ENCODE measurements around the gene E4F1.

The E4F1 gene

GRCh38 chr16:2207872-2208271, 15.5 kb upstream of the E4F1 start:
- DNase-seq: no peak

- DNase-seq: peak; percentile 73
These were observed 15.1 kb upstream of the E4F1 start for GRCh38 chr16:2208308-2208707.

GRCh38 chr16:2208772-2209171, 14.6 kb upstream of the E4F1 start:
- no peak for DNase-seq

- no peak for DNase-seq
These were observed 14.0 kb upstream of the E4F1 start for GRCh38 chr16:2209258-2210008.

- no peak for DNase-seq
These were observed 13.4 kb upstream of the E4F1 start for GRCh38 chr16:2210009-2210332.

- no peak for DNase-seq
These were observed 12.7 kb upstream of the E4F1 start, which contains the start of gene BRICD5 for GRCh38 chr16:2210386-2211365. Gene BRICD5, minus strand, starts transcription at chr16:2210863. Its CDS starts 30 bp downstream, at chr16:2210833.

- DNase-seq: no peak
These were observed 11.5 kb upstream of the E4F1 start for GRCh38 chr16:2211923-2212347.

- no peak for DNase-seq
These were observed 10.7 kb upstream of the E4F1 start for GRCh38 chr16:2212362-2213324.

- DNase-seq: no peak
These were observed 9.3 kb upstream of the E4F1 start for GRCh38 chr16:2213817-2214718.

GRCh38 chr16:2214719-2214968, 8.7 kb upstream of the E4F1 start, which contains the start of gene PGP:
Gene PGP, minus strand, starts transcription at chr16:2214840. Its CDS starts 63 bp downstream, at chr16:2214777.
- no peak for DNase-seq

GRCh38 chr16:2216330-2216729, 7.1 kb upstream of the E4F1 start:
- DNase-seq: no peak

- DNase-seq: peak; percentile 49
These were observed 623 bp downstream of the E4F1 start for GRCh38 chr16:2223942-2224486.

GRCh38 chr16:2226245-2226793, 2.9 kb downstream of the E4F1 start:
- no peak for DNase-seq

GRCh38 chr16:2226918-2227317, 3.5 kb downstream of the E4F1 start:
- no peak for DNase-seq

GRCh38 chr16:2228161-2228824, 4.9 kb downstream of the E4F1 start:
- DNase-seq: no peak

- no peak for DNase-seq
These were observed 5.7 kb downstream of the E4F1 start for GRCh38 chr16:2229091-2229490.

GRCh38 chr16:2229632-2230250, 6.3 kb downstream of the E4F1 start:
- DNase-seq: no peak

- no peak for DNase-seq
These were observed 7.0 kb downstream of the E4F1 start for GRCh38 chr16:2230376-2230775.

- no peak for DNase-seq
These were observed 7.9 kb downstream of the E4F1 start for GRCh38 chr16:2231016-2231931.
